ENCODE data around the gene FAM234B.

DNA sequence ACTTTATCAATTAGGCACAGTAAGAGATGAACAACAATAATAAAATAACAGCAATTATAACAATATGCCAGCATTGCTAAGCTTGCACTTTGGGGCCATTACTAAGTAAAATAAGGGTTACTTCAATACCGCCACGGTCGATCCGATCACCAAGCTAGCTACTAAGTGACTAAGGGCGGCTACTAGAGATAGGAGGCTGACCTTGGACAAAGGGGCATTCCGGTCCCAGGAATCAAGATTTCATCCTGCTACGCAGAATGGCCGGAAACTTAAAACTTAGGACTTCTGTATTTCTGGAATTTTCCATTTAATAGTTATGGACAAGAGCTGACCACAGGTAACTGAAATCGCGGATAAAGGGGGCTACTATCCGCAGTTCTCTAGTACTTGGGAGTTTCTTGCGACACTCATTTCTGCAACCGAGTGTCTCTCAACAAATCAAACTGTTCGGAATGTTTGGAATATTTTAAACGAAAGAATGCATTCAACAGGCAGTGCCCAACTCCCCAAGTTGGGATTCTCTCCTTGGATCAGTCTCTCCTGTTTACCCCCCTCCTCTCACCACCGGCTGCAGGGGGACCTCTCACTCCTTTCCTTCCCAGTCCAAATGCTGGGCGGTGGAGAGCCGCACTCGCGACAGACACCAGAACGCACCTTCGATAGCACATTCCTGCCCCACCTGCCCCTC lies 44.8 kb upstream of the FAM234B start:
- TF ChIP-seq POLR2A (IDR thresholded peaks at IDR 0.05) (no peak), CTCF (IDR thresholded peaks at IDR 0.05) (no peak)
